HPDE6-E6E7 (cell line): ENCODE results near the gene EGLN3.
"Not testable (repeated sequence)": the region's sequence is repeated elsewhere in the genome, so short reads cannot be mapped to it uniquely, and the experiment has no call there.

Experiments used
- DNase-seq: peaks from one replicate; pipeline ENCODE4 v3.0.0; 2011; ENCODE audit warnings: missing footprints; ENCODE audit errors: extremely low spot score

Gene EGLN3

GRCh38 chr14:33934938-33935337 is 15.9 kb downstream of the EGLN3 start:
- DNase-seq = no peak

DNA sequence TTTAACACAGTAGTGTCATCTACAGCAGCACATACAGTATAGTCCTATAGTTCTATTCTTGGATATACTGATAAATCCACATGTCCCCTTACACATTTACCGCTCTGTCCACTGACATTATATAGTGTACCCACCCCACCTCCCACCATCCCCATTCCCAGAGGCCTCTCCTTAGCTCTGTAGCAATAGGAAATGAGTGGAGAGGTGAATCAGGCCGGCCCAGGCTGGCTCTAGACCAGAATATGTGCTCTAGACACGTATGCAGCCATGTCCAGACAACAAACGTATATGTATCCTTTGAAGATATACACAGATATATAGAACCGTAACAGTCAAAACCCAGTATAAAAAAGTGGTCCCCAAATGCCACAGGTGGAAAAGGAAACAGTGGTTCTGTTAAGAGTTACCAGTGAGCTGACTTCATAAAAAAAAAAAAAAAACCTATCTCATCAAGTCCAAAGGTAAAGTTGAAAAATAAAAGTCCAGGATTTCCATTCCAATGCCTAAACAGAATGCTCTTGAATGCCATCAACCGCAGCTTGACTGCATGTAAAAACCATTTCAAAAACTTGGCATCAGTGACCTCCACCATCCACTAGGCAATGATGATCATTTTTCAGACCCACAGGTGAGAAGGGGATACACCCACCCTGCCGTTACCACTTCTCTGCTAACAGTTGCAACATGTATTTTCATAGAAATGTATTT is 16.7 kb downstream of the EGLN3 start:
- DNase-seq = no peak

DNA sequence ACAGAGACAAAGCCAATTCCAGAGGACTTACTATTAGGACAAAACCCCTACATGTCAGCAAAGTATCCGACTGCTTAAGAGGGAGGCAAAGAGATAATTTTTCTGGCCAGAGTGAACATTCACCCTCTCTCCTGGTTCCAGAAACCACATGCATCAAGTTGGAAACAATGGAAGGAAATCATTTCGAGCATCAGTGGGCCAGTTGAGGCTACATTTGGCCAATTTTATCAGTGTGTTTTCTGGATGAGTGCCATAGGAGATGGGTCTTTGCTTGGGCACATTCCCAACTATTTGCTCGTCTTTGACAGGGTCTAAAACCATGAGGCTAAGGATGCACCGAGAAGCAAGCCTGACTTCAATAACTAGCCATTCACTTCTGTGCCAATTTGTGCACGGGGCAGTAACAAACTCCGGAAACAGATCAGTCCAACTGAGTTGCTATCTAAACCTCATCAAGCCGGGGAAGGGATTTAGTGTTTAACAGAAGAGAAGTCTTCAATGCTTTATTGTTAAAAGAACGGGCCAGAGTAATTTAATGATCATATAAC is 17.4 kb downstream of the EGLN3 start:
- no peak for DNase-seq

- no peak for DNase-seq
Measured at GRCh38 chr14:33932576-33933345, 18.1 kb downstream of the EGLN3 start.

GRCh38 chr14:33932033-33932432 is 18.8 kb downstream of the EGLN3 start:
- no peak for DNase-seq

GRCh38 chr14:33931461-33931860 is 19.4 kb downstream of the EGLN3 start:
- no peak for DNase-seq

GRCh38 chr14:33930439-33930838 is 20.4 kb downstream of the EGLN3 start:
- no peak for DNase-seq

GRCh38 chr14:33929799-33930408 is 21.0 kb downstream of the EGLN3 start:
- DNase-seq = no peak

GRCh38 chr14:33928895-33929294 is 22.0 kb downstream of the EGLN3 start:
- DNase-seq = no peak

GRCh38 chr14:33927944-33928343 is 22.9 kb downstream of the EGLN3 start:
- DNase-seq = no peak

GRCh38 chr14:33926967-33927366 is 23.9 kb downstream of the EGLN3 start:
- not testable (repeated sequence) for DNase-seq

DNA sequence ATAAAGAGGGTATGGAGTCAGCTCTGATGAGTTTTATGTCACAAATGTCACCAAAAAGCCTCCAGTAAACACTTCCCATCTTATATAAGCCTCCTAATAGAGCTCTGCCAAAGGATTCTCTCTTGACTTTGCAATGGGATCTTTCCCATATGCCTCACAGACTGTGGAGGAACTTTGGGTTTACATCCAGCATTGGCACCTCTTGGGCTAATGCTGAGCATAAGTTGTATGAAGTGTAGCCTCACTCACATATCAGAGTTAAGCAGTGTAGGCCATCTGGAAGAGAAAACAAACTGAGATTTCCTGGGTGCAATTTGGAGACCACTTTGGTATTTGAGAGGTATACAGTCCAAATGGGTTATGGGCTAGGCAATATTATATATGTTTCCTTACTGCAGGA is 24.9 kb downstream of the EGLN3 start:
- DNase-seq = no peak

DNA sequence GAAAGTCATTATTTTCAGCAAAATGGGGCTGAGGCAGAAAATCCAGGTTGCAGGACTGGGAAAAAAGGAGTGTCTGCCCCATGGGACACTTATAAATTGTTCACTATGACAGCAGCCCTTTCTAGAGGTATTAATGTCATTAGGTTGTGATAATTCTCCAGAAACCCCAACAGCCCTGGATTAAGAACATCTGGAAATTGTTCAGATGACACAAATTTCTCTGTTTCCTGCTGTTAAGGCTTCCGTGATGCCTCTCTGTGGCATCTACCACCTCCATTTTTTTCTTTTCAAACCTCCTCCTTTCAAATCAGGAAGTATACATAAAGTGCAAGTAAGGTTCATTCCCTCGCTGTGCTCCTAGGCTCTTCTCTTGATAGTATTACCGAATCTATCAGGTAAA is 25.6 kb downstream of the EGLN3 start:
- no peak for DNase-seq

DNA sequence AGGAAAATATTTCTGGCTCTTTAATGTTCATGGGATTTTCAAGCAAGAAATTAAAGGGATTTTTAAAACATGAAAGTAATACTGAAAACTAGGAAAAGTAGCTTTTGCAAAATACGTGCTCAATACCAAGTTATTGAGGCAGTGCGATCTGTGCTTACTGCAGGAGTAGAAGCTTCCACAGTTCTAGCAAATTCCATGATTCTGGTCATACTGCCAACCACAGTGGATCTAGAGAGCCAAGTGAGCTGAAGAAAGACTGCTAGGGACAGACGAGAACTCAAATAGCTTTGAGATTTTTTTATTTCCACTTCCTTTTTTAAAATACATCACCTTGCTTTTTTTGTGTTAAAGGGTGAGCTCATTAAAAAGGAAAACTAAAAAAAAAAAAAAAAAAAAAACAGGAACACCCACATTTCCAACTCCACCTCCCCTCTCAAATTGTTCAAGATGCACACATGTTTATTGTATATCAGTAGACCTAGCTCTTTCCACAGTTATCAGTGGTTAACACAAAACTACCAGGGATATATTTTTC is 26.2 kb downstream of the EGLN3 start:
- no peak for DNase-seq

- DNase-seq = no peak
Measured at GRCh38 chr14:33922125-33922524, 28.7 kb downstream of the EGLN3 start.

DNA sequence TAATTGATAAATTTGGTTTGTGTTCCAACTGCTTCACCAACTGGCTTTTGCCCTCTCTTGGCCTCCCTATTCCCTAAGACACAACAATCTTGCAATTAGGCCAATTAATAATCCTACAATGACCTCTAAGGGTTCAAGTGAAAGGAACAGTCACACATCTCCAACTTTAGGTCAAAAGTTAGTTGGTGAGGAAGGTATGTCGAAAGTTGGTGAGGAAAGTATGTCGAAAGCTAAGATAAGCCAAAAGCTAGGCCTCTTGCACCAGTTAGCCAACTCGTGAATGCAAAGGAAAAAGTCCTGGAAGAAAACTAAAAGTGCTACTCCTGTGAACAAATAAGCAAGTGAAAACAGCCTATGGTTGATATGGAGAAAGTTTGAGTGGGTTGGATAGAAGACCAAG is 32.6 kb downstream of the EGLN3 start:
- DNase-seq = no peak

- DNase-seq = no peak
Measured at GRCh38 chr14:33917661-33918060, 33.2 kb downstream of the EGLN3 start.

- DNase-seq = no peak
Measured at GRCh38 chr14:33916663-33917565, 34.0 kb downstream of the EGLN3 start.

GRCh38 chr14:33915682-33916081 is 35.2 kb downstream of the EGLN3 start:
- no peak for DNase-seq

- peak; percentile 46 for DNase-seq
Measured at GRCh38 chr14:33914676-33915516, 36.0 kb downstream of the EGLN3 start.
